Bronchial epithelial cell (primary cell): Measurements from ENCODE around the gene SYDE2. TPM values are rescaled to one million over a fixed set of nuclear protein-coding genes. Genes with fewer than 3 reads are reported as not detected.

Experiments
- DNase-seq: peaks from one replicate; pipeline ENCODE4 v3.0.0-alpha.2; 2010; ENCODE audit warnings: low read depth
- FAIRE-seq: peaks from 2 replicates; lab custom pipeline; 2011; peaks lifted over from hg19 to GRCh38; lab: Jason Lieb, UNC
- H3K27me3 ChIP-seq: 2 replicates; pipeline ENCODE4 v1.5.1; 2011; ENCODE audit warnings: low read length; ENCODE audit not compliant: control insufficient read depth, insufficient read depth
- H3K36me3 ChIP-seq: 2 replicates; pipeline ENCODE4 v1.5.1; 2011; ENCODE audit warnings: low read length; ENCODE audit not compliant: control insufficient read depth, insufficient read depth
- H3K4me3 ChIP-seq: 2 replicates; pipeline ENCODE4 v1.5.1; 2011; ENCODE audit warnings: mild to moderate bottlenecking, low read depth, low read length, control low read depth
- total RNA-seq: library from RNA; depleted of rRNA; stranded (reverse); fragments of >200 nt; gene quantifications from 2 replicates; pipeline ENCODE4 v1.2.1, GENCODE V29; 2014
- TF ChIP-seq, protein P1 (sequence below): IDR thresholded peaks from 2 replicates; pipeline ENCODE4 v1.5.1; 2011; ENCODE audit warnings: mild to moderate bottlenecking, moderate library complexity, low read length, control low read depth, inconsistent platforms; ENCODE audit not compliant: insufficient read depth, severe bottlenecking

Gene SYDE2
- total RNA-seq, 1 donor from 2014 or later = 4.7 TPM

DNA sequence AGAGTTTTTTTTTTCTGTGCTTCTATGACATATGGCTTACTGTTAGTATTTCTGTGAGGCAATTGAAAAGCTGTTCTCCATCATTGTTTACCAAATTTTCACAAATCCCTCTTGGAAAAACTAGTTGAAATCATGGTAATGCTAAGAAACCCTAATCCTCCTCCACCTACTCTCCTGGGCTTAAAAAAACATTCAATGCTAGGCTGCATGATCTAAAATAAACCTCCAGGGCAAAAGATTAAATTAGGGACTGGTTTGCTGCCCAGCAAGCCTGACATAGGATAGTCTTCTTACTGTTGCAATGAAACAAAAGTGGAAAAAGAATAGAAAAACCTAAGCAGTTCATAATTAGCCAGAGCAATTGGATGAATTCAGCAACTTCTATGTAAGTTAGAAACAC, 42.6 kb upstream of the SYDE2 start:
- FAIRE-seq (no peak), DNase-seq (no peak)
- TF ChIP-seq, protein P1, sequence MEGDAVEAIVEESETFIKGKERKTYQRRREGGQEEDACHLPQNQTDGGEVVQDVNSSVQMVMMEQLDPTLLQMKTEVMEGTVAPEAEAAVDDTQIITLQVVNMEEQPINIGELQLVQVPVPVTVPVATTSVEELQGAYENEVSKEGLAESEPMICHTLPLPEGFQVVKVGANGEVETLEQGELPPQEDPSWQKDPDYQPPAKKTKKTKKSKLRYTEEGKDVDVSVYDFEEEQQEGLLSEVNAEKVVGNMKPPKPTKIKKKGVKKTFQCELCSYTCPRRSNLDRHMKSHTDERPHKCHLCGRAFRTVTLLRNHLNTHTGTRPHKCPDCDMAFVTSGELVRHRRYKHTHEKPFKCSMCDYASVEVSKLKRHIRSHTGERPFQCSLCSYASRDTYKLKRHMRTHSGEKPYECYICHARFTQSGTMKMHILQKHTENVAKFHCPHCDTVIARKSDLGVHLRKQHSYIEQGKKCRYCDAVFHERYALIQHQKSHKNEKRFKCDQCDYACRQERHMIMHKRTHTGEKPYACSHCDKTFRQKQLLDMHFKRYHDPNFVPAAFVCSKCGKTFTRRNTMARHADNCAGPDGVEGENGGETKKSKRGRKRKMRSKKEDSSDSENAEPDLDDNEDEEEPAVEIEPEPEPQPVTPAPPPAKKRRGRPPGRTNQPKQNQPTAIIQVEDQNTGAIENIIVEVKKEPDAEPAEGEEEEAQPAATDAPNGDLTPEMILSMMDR = no peak
- no peaks in the 10 kb centered on the region for H3K27me3 ChIP-seq
- H3K36me3 ChIP-seq = no peaks in the 10 kb centered on the region
- no peak overlapping the region for H3K4me3 ChIP-seq

DNA sequence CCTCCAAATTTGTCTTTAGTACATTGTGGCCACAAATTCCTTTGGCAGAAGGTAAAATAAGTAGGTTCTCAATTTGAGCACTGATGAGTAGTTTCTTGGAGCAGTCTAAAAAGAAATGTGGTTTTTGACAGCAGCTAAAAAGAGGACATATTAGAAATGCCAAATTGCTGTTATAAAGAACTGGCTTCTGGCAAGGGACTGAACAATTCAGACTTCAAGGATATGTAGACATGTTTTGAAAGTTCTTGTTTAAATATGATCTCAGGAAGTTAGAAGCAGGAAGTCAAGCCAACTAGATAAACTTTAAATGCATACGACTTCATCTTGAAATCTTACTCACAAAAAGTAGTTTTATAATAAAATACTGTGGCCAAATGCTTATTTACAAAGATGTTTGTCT, 39.8 kb upstream of the SYDE2 start:
- FAIRE-seq (no peak), DNase-seq (no peak)
- no peaks in the 10 kb centered on the region for H3K27me3 ChIP-seq

DNA sequence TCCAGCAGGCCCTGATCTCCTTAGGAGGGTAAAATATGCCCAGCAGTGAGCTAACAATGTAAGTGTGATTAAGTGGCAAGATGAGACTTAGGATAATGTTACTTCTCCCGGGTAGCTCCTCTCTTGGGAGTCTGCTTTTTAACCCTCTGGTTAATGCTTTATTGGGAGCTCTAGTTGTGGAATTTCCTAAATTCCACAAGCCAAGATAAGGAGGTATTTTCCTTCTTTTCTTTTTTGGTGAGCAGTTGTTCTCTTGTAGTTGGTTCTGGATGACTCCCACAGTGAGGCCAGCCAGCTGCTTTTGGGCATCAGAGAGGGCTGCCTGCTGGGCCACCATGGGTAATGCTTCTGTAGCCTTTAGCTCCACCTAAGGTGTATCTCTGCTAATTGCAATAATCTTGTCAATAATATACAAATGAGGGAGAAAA, 39.4 kb upstream of the SYDE2 start:
- Histone ChIP-seq H3K27me3 (no peaks in the 10 kb centered on the region), H3K4me3 (no peak overlapping the region), H3K36me3 (no peaks in the 10 kb centered on the region)
- TF ChIP-seq, protein P1 = peak; percentile 36
- peak; percentile 42 for DNase-seq
- no peak for FAIRE-seq

More for the DNA sequence above, 39.8 kb upstream of the SYDE2 start:
- Histone ChIP-seq H3K4me3 (no peak overlapping the region), H3K36me3 (no peaks in the 10 kb centered on the region)
- TF ChIP-seq, protein P1 = no peak

DNA sequence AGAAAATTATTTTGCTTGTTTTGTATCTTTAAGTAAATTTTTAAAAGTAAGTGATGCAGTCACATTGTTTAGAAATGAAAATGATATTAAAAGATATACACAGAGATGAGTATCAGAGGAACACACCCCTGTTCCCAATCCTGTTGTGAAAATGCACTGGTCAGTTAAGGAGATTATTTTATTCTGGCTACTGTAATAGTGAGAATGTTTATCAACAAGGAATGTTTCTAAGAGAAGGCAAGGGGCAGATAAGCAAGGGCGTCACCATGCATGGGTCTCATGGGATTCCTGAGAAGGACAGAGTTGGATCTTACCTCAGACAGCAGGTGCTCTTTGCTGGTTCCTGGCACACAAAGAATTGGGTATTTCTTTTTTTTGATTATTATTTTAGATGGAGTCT, 36.8 kb upstream of the SYDE2 start:
- no peaks in the 10 kb centered on the region for H3K36me3 ChIP-seq
- H3K27me3 ChIP-seq = no peaks in the 10 kb centered on the region
- H3K4me3 ChIP-seq = no peak overlapping the region
- TF ChIP-seq, protein P1 = no peak
- DNase-seq = no peak
- no peak for FAIRE-seq

DNA sequence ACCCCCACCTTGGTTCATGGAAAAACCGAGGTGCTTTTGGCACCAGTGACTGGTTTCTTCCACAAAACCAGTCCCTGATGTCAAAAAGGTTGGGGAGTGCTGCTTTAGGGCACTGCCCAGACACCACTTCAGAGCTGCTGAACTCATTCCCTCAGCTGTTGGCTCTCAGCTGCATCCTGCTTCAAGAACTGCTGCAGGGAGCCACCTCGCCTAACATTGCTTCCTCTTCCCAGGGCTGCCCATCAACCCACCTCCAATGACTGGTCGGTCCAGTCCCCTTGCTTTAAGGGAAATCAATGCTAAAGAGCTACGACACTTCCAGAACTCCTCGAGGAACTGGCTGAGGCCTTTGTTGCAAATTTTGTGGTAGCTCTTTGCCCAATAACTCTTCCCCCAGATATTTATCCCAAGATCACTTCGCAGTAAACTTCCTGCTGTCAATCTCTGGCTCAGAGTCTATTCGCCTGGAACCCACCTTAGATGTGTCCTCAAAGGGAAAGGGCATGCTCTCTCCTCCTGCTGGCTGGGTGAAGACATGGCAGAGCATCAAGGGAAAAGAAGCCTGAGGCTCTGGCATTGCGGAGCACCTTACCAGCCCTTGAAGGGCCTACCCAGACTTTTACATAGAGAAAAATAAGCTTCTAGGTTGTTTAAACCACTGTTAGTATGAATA, 29.6 kb upstream of the SYDE2 start:
- FAIRE-seq = no peak
- TF ChIP-seq, protein P1 = peak; percentile 26
- no peaks in the 10 kb centered on the region for H3K27me3 ChIP-seq

More for the DNA sequence above, 29.6 kb upstream of the SYDE2 start:
- Histone ChIP-seq H3K4me3 (no peak overlapping the region), H3K36me3 (no peaks in the 10 kb centered on the region)
- DNase-seq = no peak
